Ovary (tissue), 9 donors: ENCODE results near the gene ZNF827. TPM values are rescaled to one million over a fixed set of nuclear protein-coding genes. Genes with fewer than 3 reads are reported as not detected.

Experiments used
- DNase-seq, 5 donors: peaks; one replicate each; pipeline ENCODE4 v3.0.0-alpha.2; 2019 to 2020
- H3K27ac ChIP-seq, 2 donors: fragments of 200-600 bp; one replicate each; pipeline versions ENCODE4 v1.5.1 to v1.8.0; 2019 to 2022
- H3K27me3 ChIP-seq: fragments of 200-600 bp; one replicate; pipeline ENCODE4 v1.8.0; 2022
- H3K36me3 ChIP-seq: fragments of 200-600 bp; sonication (generic); one replicate; pipeline ENCODE4 v1.5.1; 2019
- H3K4me1 ChIP-seq: one replicate; pipeline ENCODE4 v1.8.1; 2013; ENCODE audit warnings: mild to moderate bottlenecking, moderate library complexity; ENCODE audit not compliant: insufficient read depth
- H3K4me3 ChIP-seq: fragments of 200-600 bp; sonication (generic); one replicate; pipeline ENCODE4 v1.5.1; 2017
- H3K9me3 ChIP-seq, 2 donors: fragments of 200-600 bp in 1 of 2; sonication (generic) in 1 of 2; one replicate each; pipeline versions ENCODE4 v1.5.1 to v1.8.1; 2013 to 2019; ENCODE audit warnings: mild to moderate bottlenecking in 1 of 2, moderate library complexity in 1 of 2
- EP300 ChIP-seq: sonication (generic); formaldehyde crosslinking; IDR thresholded peaks from one replicate; pipeline ENCODE4 v1.6.1; 2017; ENCODE audit warnings: antibody characterized with exemption
- POLR2A ChIP-seq: fragments of 450-650 bp; IDR thresholded peaks from one replicate; pipeline ENCODE4 v1.6.1; 2017; ENCODE audit warnings: antibody characterized with exemption, mild to moderate bottlenecking, moderate library complexity
- WGBS, 3 donors: extraction: QIAGEN DNeasy Blood & Tissue Kit in 1 of 3; methylation state at CpG; one replicate each; pipeline versions ENCODE4 v1.1.5 to v1.1.7; 2013 to 2017; 5-methylcytosine and 5-hydroxymethylcytosine counted together
- intact Hi-C, 4 donors: fragments of 100-400 bp; cut with DNase I; formaldehyde crosslinking; loops; one replicate each; pipeline versions ENCODE4 v1.11.0 to v1.15.1; 2022 to 2023
- polyA plus RNA-seq, 2 donors: library from polyadenylated mRNA; stranded (reverse); fragments of 200-250 nt in 1 of 2; fragments of 350-450 nt in 1 of 2; fragmentation: Illumina TruSeq in 1 of 2; extraction: RNeasy Lipid Tissue Mini Kit (QIAGEN cat#74804) in 1 of 2; gene quantifications; one replicate each; pipeline ENCODE4 v1.2.3, GENCODE V29; 2013 to 2014
- total RNA-seq, 7 donors: library from RNA; depleted of rRNA in 2 of 7; stranded (reverse); fragments of >200 nt in 2 of 7; fragmentation: NEBNext Ultra II Directional in 3 of 7; extraction: Animal tissue kit (Norgen Biotek cat#: 25700) in 3 of 7; gene quantifications; one replicate each; pipeline versions ENCODE4 v1.1.0 to v1.2.4, GENCODE V29; 2016 to 2023
- TF ChIP-seq, protein P1 (sequence below), 3 donors: fragments of 450-650 bp in 2 of 3; fragments of 200-600 bp in 1 of 3; IDR thresholded peaks; one replicate each; pipeline versions ENCODE4 v1.5.1 to v1.8.0; 2016 to 2022; ENCODE audit warnings: antibody characterized with exemption in 3 of 3, mild to moderate bottlenecking in 1 of 3
- donor health status: DM: no; HTN: no; CAD: no; lungs with moderate emphysema.
- donor health status: DM: no; HTN: no; CAD: no.
- donor health status: Bipolar disorder and iron deficiency.
- donor health status: DM: yes; HTN: yes; CAD: no.
- donor health status: DM: no; HTN: no; CAD: no.
- donor health status: DM: yes; HTN: yes; CAD: no.

The ZNF827 gene
- total and polyA plus RNA-seq, 9 donors: 7.8 to 36.0 (median 20.0) TPM

DNA sequence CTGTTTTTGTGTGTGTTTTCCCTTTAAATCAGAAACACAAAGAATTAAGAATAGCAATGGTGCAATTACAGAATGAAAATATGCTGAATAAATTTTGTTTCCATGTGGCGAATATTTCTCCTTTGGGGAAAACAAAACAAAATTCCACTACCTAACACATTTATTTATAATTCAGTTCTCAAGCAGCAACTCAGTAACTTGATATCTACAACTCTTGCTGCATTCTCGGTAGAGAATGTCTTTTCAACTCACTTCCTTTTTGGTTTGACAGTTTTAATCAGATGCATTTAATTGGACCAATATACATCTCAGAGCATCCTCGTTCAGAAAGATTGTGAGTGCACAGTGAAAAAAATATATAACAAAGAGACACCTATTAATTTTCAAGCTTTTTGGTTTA is 30.8 kb downstream of the ZNF827 start:
- TF ChIP-seq, protein P1, sequence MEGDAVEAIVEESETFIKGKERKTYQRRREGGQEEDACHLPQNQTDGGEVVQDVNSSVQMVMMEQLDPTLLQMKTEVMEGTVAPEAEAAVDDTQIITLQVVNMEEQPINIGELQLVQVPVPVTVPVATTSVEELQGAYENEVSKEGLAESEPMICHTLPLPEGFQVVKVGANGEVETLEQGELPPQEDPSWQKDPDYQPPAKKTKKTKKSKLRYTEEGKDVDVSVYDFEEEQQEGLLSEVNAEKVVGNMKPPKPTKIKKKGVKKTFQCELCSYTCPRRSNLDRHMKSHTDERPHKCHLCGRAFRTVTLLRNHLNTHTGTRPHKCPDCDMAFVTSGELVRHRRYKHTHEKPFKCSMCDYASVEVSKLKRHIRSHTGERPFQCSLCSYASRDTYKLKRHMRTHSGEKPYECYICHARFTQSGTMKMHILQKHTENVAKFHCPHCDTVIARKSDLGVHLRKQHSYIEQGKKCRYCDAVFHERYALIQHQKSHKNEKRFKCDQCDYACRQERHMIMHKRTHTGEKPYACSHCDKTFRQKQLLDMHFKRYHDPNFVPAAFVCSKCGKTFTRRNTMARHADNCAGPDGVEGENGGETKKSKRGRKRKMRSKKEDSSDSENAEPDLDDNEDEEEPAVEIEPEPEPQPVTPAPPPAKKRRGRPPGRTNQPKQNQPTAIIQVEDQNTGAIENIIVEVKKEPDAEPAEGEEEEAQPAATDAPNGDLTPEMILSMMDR (IDR thresholded peaks at IDR 0.05): no peak
- TF ChIP-seq EP300: no peak
- TF ChIP-seq POLR2A: no peak
- Histone ChIP-seq H3K36me3 (no peaks in the 10 kb centered on the region), H3K4me1 (peaks cover 9% of the 10 kb centered on the region), H3K9me3 (no peaks in the 10 kb centered on the region), H3K4me3 (no peak overlapping the region), H3K27ac (no peak overlapping the region), H3K27me3 (no peaks in the 10 kb centered on the region)
- DNase-seq: no peak
- intact Hi-C loops: no loop called here
- 8 to 26% (median 19%) methylated on average over 3 of the region's 3 CpGs for WGBS, 3 donors

DNA sequence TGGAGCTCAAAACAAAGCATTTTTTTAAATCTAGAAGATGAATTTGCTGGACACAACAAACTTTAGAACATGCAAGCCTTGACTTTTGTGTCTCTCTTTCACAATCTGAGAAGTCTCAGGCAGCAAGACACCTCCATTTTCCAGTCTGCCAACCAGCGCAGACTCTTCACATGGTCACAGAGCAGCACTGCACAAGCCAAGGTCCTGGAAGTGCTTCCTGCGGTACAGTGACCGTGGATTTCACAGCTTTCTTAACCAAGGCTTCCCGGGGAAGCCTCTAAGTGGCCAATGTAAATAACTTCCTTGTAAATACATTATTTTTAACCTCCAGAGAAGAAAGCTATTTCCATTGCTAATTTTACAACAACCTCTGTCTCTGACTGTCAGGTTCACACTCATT is 31.2 kb downstream of the ZNF827 start:
- H3K27me3 ChIP-seq: no peaks in the 10 kb centered on the region
- H3K9me3 ChIP-seq: no peaks in the 10 kb centered on the region
- H3K4me3 ChIP-seq: no peak overlapping the region
- peaks cover 9% of the 10 kb centered on the region for H3K4me1 ChIP-seq
- 9 to 30% (median 13%) methylated on average over 4 of the region's 4 CpGs for WGBS, 3 donors
- H3K27ac ChIP-seq: no peak overlapping the region
- TF ChIP-seq POLR2A: no peak
- TF ChIP-seq, protein P1 (IDR thresholded peaks at IDR 0.05): no peak
- TF ChIP-seq EP300: no peak
- no peaks in the 10 kb centered on the region for H3K36me3 ChIP-seq
- DNase-seq: no peak
- intact Hi-C loops: no loop called here

DNA sequence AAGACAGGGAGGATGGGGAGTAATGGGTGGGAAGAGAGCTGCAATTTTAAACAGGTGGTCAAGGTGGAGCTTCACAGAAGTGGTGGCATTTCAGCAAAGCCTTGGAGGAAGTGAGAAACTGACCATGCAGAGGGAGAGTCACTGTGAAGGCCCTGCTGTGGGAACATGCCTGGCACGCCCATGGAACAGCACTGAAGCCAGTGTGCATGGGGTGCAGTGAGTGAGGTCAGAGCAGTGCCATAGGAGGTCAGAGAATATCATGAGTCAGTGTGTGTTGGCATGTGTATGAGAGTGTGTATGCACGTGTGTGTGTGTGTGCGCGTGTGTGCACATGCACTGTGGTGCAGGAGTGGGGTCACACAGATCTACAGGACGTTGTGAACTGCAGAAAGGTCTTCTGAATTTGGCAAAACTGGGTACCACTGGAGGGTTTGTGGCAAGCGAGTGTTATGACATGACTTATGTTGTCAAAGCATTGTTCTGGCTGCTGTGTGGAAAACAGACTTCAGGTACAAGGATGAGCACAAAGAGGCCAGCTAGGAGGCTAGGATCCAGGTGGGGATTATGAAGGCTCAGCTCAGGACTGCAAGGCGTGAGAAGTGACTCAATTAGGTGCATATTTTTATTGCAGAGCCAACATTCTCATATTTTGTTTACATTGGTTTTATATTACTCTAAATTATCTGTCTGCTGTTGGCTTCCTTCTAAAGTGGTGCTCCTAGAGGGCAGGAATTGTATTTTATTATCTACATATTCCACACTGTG is 34.0 kb downstream of the ZNF827 start:
- Histone ChIP-seq H3K27ac (no peak overlapping the region), H3K36me3 (no peaks in the 10 kb centered on the region), H3K4me1 (peaks cover 6% of the 10 kb centered on the region), H3K9me3 (no peaks in the 10 kb centered on the region), H3K4me3 (no peak overlapping the region), H3K27me3 (no peaks in the 10 kb centered on the region)
- WGBS, 3 donors: 89 to 93% (median 92%) methylated on average over 7 of the region's 7 CpGs
- TF ChIP-seq POLR2A (no peak), EP300 (no peak)
- TF ChIP-seq, protein P1 (IDR thresholded peaks at IDR 0.05): no peak
- DNase-seq: no peak
- intact Hi-C loops: no loop called here

DNA sequence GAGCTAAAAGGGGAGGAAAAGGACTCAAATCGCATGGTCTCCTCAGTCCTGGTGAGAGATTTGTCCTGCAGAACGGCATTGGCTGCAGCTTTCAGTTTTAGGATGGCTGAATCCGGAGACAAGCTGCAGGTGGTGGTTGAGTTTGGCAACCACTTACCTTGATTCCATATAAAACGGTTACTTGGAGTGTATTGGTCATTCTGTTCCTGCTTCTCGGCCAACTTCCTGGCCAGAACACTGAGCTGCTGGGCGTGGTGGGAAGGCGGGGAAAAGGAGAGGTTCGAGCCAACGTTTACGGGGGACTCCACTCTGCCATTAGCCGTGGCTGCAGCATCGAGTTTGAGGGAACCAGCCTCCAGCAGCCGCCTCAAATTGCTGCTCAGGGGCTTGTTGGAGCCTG is 36.1 kb downstream of the ZNF827 start:
- no peak for DNase-seq
- Histone ChIP-seq H3K9me3 (no peaks in the 10 kb centered on the region), H3K4me3 (no peak overlapping the region), H3K36me3 (no peaks in the 10 kb centered on the region), H3K27me3 (no peaks in the 10 kb centered on the region), H3K27ac (no peak overlapping the region), H3K4me1 (peaks cover 2% of the 10 kb centered on the region)
- intact Hi-C loops: no loop called here
- 93 to 96% (median 94%) methylated on average over 13 of the region's 13 CpGs for WGBS, 3 donors
- TF ChIP-seq EP300 (no peak), POLR2A (no peak)
- TF ChIP-seq, protein P1 (IDR thresholded peaks at IDR 0.05): no peak
